ACHN (cell line): Measurements from ENCODE around the gene MYO5C.
"Not testable (repeated sequence)": the region's sequence is repeated elsewhere in the genome, so short reads cannot be mapped to it uniquely, and the experiment has no call there.

Source experiments
- DNase-seq: peaks from one replicate; pipeline ENCODE4 v3.0.0-alpha.2; 2015
- in situ Hi-C: cut with HindIII; loops from 2 replicates; pipeline ENCODE4 v1.10.0; 2017; ENCODE audit warnings: low sequenced_read_pairs, low pct_ligation_motif_present, low pct_unique_long_range_greater_than_20kb

Gene MYO5C

DNA sequence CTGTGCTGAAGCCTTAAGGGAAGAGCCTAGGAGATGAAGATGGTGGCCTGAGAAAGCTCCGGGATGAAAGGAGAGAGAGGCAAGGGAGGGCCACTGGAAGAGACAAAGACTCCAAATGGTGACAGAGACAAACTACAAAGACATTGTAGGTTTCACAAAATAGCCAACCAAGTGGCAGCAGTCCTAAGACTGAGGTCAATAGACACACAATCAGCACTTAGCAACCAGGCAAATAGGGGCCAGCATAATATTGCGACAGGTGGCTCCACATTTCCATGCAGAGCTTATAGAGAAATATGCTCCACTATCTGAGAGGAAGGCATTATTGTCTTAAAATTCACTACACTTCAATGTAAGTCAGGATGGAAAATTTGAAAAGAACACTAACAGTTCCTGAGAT lies 22.1 kb upstream of the MYO5C start:
- in situ Hi-C loops, result no loop called here
- no peak for DNase-seq

- in situ Hi-C loops, result no loop called here
These were observed 21.4 kb upstream of the MYO5C start for GRCh38 chr15:52317022-52317421.

GRCh38 chr15:52309154-52309548 lies 13.5 kb upstream of the MYO5C start:
- DNase-seq, result no peak
- in situ Hi-C loops, result no loop called here

More at GRCh38 chr15:52317022-52317421, 21.4 kb upstream of the MYO5C start:
- no peak for DNase-seq

- DNase-seq, result no peak
- in situ Hi-C loops, result no loop called here
These were observed 13.0 kb upstream of the MYO5C start for GRCh38 chr15:52308446-52309153.

GRCh38 chr15:52307847-52308246 lies 12.2 kb upstream of the MYO5C start:
- in situ Hi-C loops, result no loop called here
- no peak for DNase-seq

DNA sequence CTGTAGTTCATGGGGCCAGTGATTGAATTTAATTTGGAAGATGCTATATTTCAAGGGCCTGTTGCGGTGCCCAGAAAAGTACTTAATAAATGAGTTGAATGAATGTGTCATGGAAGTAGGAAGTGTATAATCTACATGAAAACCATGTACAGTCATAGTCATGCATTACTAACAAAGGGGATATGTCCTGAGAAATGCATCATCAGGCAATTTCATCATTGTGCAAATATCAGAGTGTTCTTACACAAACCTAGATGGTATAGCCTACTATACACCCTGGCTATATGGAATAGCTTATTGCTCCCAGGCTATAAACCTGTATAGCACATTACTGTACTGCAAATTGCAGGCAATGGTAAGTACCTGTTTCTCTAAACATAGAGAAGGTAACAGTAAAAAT lies 10.7 kb upstream of the MYO5C start:
- no peak for DNase-seq
- in situ Hi-C loops, result no loop called here

DNA sequence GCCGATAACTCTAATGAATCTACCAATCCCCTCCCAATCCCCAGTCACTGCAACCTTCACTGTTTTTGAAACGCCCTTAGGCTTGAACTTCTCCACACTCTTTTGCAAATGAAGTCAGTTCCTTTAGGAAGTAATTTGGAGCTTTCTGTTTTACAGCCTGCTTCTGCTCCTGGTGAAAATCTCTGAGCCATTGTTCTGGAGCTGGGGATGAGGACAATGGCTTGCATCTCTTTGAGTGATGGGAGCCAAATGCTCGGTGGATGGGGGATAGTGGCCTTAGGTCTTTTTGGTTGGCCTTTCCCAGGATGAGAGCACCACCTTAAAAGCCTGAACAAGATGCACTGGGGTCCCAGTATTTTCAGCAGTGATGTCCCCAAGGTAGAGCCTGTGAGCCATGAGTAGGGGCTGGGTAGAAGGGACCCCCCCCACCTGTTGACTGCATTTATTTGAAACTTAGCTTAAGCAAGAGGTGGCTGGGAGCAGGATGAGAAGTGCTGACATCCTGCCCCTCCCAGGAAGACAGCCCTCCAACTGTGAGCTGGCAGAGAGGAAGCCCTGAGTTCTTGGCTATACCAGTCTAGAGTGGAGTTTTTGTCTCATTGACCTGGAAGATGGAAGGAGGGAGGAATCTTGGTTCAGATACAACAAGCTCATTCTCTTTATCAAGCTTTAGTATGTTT lies 7.6 kb upstream of the MYO5C start:
- no peak for DNase-seq
- in situ Hi-C loops, result no loop called here

DNA sequence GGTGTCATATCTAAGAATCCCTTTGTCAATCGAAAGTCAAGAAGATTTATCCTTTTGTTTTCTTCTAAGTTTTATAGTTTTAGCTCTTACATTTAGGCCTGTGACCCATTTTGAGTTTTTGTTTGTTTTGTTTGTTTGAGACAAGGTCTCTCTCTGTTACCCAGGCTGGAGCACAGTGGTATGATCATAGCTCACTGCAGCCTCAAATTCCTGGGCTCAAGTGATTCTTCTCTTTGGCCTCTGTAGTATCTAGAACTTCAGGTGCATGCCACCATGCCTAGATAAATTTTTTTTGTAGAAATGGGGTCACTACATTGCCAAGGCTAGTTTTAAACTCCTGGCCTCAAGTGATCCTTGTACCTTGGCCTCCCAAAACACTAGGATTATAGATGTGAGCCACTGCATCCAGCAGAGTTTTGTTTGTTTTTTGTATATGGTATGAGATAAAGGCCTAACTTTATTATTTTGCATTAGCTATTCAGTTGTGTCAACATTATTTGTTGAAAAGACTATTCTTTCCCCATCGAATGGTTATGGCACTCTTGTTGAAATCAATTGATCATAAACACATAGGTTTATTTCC lies 5.8 kb upstream of the MYO5C start:
- in situ Hi-C loops, result no loop called here
- no peak for DNase-seq

DNA sequence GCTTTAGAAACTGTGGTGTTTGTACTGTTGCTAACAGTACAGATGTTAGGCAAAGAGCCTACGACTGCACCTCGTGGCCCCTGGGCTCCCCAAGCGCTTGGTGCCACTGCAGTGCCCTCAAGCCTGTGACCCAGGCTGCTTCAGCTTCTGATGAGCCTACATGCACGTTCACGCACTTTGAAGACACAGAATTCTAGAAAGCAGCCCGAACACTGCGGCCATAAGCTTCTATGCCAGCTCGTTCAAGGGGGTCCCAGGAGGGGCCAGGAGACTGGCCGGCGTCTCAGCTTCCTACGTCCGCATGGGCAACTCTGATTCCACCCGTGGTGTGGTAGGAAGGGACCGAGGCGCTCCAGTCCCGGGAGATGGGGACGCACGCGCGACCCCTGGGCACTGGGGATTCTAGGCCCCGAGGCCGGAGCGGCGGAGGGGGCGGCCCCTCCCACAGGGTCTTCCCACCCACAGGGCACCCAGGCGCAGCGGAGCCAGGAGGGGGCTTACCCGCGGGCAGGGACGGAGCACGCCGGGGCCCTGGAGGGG lies 653 bp downstream of the MYO5C start:
- in situ Hi-C loops, result no loop called here
- no peak for DNase-seq

GRCh38 chr15:52292780-52293392 lies 2.7 kb downstream of the MYO5C start:
- DNase-seq, result no peak
- in situ Hi-C loops, result no loop called here

DNA sequence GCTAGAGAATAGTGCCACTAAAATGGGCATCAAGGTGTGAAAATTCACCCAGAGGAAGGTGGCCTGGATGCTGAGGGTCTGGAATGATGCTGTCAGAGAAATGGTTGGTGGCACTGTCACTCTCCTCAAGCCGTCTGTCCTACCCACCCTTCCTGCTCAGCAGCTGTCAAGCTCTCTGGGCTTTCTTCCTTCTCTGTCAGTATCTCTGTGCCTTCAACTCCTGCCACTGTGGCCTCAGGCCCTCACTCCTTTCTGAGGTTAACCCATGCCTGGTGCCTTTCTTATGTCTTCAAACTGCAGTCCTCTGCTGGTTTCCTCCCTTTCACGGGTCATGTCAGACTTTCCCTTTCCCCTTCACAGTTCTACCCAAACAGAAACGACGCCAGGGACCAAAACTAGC lies 4.4 kb downstream of the MYO5C start:
- in situ Hi-C loops, result no loop called here
- DNase-seq, result no peak

GRCh38 chr15:52290800-52291199 lies 4.8 kb downstream of the MYO5C start:
- in situ Hi-C loops, result no loop called here

GRCh38 chr15:52290329-52290728 lies 5.3 kb downstream of the MYO5C start:
- in situ Hi-C loops, result no loop called here
- DNase-seq, result no peak

More at GRCh38 chr15:52290800-52291199, 4.8 kb downstream of the MYO5C start:
- DNase-seq, result no peak

GRCh38 chr15:52289629-52290081 lies 5.9 kb downstream of the MYO5C start:
- in situ Hi-C loops, result no loop called here
- DNase-seq, result no peak

DNA sequence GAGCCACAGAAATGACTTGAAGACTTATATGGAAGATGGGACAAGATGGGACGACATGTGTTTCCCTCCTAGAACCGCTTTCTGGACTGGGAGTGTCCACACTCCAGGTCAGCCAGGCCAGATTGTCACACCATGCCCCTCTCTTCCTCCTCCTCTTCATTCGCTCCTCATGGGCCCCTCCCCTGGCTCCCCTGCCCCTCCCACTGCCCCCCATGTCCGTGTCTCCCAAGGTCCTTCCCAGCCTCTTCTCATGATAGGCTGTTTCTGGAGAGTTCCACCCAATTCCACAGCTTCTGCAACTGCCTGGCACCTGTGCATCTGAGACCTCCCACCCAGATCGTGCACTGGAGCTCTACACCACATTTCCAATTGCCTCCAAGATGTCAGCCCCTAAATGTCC lies 6.6 kb downstream of the MYO5C start:
- no peak for DNase-seq
- in situ Hi-C loops, result no loop called here

- in situ Hi-C loops, result no loop called here
- no peak for DNase-seq
These were observed 7.3 kb downstream of the MYO5C start for GRCh38 chr15:52288051-52288942.

DNA sequence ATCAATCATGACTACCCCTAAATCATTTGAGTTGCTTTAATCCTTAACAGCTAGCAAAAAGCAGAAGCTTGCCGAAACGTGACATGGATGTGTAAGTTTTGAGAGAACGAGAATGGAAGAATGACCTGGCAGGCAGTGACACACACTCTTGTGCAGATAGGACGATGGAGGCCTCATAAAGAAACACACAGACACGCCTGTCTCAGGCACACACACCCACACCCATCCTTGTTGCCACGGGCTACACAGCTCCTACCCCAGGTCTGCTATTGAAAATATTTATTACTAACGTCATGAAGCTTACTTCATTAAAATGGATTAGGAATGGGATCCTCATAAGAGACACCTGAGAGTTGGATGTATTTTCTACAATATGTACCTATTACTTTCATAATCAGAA lies 8.5 kb downstream of the MYO5C start:
- in situ Hi-C loops, result no loop called here
- DNase-seq, result no peak

DNA sequence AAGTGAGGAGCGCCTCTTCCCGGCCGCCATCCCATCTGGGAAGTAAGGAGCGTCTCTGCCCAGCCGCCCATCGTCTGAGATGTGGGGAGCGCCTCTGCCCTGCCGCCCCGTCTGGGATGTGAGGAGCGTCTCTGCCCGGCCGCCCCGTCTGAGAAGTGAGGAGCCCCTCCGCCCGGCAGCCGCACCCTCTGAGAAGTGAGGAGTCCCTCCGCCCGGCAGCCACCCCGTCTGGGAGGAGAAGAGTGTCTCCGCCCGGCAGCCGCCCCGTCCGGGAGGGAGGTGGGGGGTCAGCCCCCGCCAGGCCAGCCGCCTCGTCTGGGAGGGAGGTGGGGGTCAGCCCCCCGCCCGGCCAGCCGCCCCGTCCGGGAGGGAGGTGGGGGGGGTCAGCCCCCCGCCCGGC lies 9.7 kb downstream of the MYO5C start:
- in situ Hi-C loops, DNase-seq: not testable (repeated sequence)
